HuH-7 (cell line): ENCODE data around the gene TM9SF2.
A peak's percentile ranks its signal among the peaks of the same experiment; 100 is the strongest.
"Not testable (repeated sequence)": the region's sequence is repeated elsewhere in the genome, so short reads cannot be mapped to it uniquely, and the experiment has no call there.

Experiments
- DNase-seq: peaks from one replicate; pipeline ENCODE4 v3.0.0; 2011; ENCODE audit warnings: low spot score

TM9SF2 gene

GRCh38 chr13:99536023-99536422 is 34.8 kb downstream of the TM9SF2 start:
- no peak for DNase-seq

- no peak for DNase-seq
These were observed 39.3 kb downstream of the TM9SF2 start for GRCh38 chr13:99540530-99540929.

- no peak for DNase-seq
These were observed 41.6 kb downstream of the TM9SF2 start for GRCh38 chr13:99542788-99543406.

DNA sequence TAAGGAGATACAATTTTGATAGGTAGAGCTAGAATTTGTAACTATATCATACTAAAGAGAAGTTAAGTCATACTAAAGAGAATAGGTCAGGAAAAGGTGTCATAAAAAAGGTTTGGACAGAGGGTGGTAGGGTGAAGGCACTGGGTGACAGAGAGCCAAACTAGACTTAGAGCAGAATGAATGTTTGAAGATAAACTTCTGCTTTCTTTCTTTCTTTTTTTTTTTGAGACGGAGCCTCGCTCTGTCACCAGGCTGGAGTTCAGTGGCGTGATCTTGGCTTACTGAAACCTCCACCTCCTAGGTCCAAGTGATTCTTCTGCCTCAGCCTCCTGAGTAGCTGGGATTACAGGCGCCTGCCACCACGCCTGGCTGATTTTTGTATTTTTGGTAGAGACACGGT is 44.1 kb downstream of the TM9SF2 start:
- no peak for DNase-seq

DNA sequence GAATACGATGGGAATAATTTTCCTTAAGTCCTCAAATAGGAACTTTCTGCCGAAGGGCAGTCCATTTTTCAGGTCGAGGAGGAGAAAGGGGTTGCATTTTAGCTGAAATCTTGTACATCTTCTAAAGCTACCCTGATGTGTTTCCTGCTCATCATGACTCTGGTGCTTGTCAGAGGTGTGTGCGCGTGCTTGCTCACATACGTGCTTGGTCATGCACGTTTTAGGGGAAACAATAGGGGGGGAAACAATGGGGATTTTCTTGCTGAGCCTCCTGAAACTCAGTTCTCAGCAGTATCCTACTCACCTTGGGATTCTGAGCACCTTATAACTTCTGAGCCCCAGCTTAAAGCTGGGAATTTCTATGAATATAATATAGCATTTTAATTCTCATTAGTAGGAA is 44.7 kb downstream of the TM9SF2 start:
- no peak for DNase-seq

DNA sequence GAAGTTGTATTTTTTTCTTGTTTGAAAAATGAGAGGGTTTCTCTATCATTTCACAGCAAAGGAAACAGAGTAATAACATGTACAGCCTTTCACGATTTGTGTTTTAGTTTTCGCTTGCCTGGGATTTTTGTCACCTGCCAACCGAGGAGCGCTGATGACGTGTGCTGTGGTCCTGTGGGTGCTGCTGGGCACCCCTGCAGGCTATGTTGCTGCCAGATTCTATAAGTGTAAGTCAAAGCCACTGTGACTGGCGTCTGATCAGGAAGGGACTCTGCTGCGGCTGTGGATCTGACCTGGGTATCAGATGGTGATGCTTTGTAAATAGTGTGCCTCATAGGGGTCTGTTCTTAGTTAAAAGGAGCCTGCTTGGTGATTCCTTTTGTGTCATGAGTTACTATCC is 45.6 kb downstream of the TM9SF2 start:
- no peak for DNase-seq

GRCh38 chr13:99548448-99548847 is 47.2 kb downstream of the TM9SF2 start:
- no peak for DNase-seq

DNA sequence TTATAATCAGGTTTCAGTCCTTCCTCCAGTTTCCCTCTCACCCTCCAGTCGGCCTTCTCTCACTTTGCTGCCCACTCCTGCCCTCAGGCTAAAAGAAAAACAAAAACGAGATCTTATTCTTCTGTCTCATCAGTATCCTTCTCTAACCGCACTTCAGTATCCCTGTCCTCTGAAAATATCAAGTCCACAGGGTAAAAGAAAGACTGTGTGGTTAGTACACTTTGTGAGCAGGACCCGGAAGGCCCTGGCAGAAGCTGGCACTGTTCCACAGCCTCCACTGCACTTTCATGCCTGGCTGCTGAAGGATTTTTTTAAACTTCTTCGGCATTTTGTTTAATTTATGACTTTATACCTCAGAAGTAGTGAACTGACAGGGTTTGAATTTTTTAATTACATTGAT is 51.8 kb downstream of the TM9SF2 start:
- DNase-seq, result no peak

DNA sequence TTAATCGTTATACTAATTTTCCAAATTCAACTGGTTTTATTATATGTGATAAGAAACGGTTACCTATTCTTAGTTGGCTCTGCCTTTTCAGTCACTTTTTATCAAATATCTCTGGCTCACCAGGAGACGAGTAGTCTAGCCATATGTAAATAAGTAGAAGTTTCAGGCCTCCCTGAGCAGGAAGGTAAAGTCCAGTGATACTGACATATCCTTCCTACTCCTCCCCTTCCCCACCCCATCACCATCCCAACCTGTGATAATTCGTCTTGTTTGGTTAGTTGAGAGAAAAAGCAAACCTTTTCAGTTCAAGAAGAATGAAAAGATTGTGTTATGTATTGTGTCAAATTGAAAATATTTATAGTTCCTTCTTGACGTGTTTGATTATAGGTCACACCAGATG is 53.9 kb downstream of the TM9SF2 start:
- DNase-seq, result peak; percentile 13

- DNase-seq, result no peak
These were observed 55.7 kb downstream of the TM9SF2 start for GRCh38 chr13:99556867-99557443.

GRCh38 chr13:99558570-99559180 is 57.4 kb downstream of the TM9SF2 start:
- DNase-seq, result no peak

DNA sequence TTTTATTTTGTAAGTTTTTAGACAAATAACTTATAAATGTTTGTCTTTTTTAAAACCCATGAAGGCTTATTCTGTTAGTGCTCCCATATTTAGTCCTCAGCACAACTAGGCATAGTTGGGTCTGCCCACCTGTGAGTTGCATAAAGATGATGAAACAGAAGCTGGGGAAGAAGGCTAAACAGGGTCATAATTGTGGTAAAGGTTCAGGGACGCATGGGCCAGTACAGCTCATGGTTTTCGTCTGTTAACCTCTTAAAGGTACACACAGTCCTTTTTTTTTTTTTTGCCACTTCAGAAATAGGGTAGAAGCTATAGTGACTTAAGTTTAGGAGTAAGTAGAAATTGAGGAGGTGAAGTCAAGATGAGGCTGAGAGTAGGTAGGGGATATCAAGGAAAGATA is 58.3 kb downstream of the TM9SF2 start:
- peak; percentile 61 for DNase-seq

- DNase-seq, result no peak
These were observed 62.1 kb downstream of the TM9SF2 start for GRCh38 chr13:99563404-99563803.

DNA sequence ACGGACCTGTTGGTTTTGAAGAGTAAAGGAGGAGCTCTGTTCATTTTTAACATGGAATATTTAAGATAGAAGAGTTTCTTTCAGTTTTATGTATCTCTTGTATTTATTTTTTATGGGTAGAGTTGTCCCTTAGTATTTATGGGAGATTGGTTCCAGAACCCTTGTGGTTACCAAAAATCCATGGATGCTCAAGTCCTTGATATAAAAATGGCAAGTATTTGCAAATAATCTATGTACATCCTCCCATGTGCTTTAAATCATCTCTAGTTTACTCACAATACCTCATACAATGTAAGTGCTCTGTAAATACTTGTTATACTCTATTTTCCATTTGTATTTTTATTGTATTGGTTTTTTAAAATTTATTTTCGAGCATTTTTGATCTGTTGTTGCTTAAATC is 63.1 kb downstream of the TM9SF2 start:
- DNase-seq, result no peak

DNA sequence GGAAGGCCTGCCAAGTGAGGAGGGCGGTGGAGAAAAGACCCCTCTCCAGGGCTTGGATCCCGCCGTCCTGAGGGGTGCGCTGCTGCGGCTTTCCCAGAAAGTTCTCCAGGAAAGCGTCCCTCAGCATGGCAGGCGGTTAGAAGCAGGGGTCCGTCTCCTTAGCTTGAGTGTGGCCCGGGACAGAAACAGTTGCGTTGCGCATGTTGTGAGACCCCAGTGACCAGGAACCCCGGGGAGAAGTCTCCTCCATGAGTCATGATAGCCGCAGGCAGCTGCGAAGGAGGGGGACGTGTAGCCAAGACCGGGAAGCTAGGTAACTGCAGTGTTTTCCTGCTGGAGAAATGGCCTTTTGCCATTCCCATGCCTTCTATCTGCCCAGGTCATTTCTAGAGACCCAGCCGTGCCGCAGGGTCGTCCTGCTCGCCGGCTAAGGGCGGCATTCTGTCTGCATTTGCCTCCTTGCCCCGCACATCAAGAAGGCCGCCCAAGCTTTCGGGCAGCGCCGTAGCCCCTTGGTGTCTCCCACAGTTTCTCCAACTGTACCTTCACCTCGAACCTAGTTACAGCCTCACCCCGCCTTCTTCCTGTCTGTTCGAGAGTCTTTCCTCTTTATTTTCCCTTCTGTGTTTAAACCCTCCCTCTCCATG is 64.3 kb downstream of the TM9SF2 start:
- no peak for DNase-seq

DNA sequence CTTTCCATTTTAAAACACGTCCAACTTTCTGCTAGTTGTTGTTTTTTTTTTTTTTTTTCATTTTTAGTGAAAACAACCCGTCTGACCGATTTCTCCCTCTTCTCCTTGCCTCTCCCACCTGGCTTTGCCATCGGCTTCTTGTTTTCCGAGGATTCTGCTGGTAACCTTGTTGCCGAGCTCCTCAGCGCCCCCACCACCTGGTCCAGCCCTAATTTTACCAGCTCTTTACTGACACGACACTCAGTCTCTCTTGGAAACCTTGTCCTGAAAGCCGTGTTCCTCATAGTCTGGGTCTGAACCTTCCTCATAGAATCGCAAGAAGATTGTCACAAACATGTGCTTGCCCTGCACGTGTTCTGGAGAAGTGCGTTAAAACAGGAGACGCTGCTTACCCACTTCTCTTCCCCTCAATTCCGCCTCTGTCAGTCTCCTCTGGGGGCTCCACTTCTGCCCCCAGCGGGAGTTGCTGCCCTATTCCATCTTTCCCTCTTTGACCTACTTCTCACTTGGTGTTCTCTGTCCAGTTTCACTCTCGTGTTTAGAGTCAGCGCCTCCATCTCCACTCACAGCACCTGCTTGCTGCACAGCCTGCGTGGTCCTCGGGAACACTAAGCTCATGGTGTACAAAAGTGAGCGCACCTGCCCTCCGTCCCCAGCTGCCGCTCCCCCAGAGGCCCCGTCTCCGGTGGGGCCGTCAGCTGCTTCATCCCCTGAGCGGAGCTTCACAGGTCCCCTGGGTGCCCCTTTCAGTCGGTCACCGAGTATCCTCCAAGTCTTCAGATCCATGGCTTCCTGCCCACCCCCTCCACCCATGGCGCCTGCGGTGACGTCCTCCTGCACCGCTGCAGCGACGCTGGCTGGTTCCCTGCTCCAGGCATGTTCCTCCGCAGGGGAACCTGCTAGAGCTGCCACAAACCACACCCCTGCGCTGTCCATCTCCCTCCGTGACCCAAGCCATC is 65.1 kb downstream of the TM9SF2 start:
- DNase-seq, result no peak

- DNase-seq, result not testable (repeated sequence)
These were observed 67.6 kb downstream of the TM9SF2 start for GRCh38 chr13:99568901-99569300.

- DNase-seq, result no peak
These were observed 70.9 kb downstream of the TM9SF2 start for GRCh38 chr13:99572131-99572530.

GRCh38 chr13:99572921-99573320 is 71.6 kb downstream of the TM9SF2 start:
- DNase-seq, result no peak

- DNase-seq, result no peak
These were observed 74.3 kb downstream of the TM9SF2 start for GRCh38 chr13:99575376-99576120.
